K562 (cell line): ENCODE data around the gene DPH7. TPM values are rescaled to one million over a fixed set of nuclear protein-coding genes. Genes with fewer than 3 reads are reported as not detected.

ENCODE experiments used
- CC2D1A ChIP-seq: fragments of 450-650 bp; IDR thresholded peaks from 2 replicates; pipeline ENCODE4 v1.6.1; 2017; ENCODE audit warnings: mild to moderate bottlenecking
- CHD4 ChIP-seq: fragments of 200-600 bp; sonication (generic); IDR thresholded peaks from 3 replicates; pipeline ENCODE4 v1.6.1; 2012; ENCODE audit warnings: low read depth, mild to moderate bottlenecking, mixed read lengths, low read length, inconsistent platforms; ENCODE audit not compliant: insufficient read depth, insufficient replicate concordance, poor library complexity, severe bottlenecking
- FOXM1 ChIP-seq, 2 experiments: fragments of 450-650 bp in 1 of 2; sonication (generic) in 1 of 2; formaldehyde crosslinking in 1 of 2; IDR thresholded peaks; 2 replicates each; pipeline versions ENCODE4 v1.6.1 to v1.9.0; 2017 to 2022; ENCODE audit warnings: low read depth in 2 of 2, mild to moderate bottlenecking in 2 of 2, missing genetic modification reagents in 1 of 2, moderate library complexity in 1 of 2
- FOXP1 ChIP-seq: sonication (generic); formaldehyde crosslinking; IDR thresholded peaks from 2 replicates; pipeline ENCODE4 v1.8.0; 2022; ENCODE audit warnings: mild to moderate bottlenecking, missing genetic modification reagents
- HMGN3 ChIP-seq: IDR thresholded peaks from 2 replicates; pipeline ENCODE4 v1.6.1; 2011; ENCODE audit warnings: borderline replicate concordance, low read depth, mild to moderate bottlenecking, mixed read lengths, low read length; ENCODE audit not compliant: insufficient read length; ENCODE audit errors: extremely low read depth
- HNRNPK ChIP-seq: fragments of 200-400 bp; formaldehyde crosslinking; IDR thresholded peaks from one replicate; pipeline ENCODE4 v1.6.1; 2018; ENCODE audit warnings: mild to moderate bottlenecking, low read depth, low read length; ENCODE audit not compliant: poor library complexity, severe bottlenecking
- HSF4 ChIP-seq: fragments of 250-450 bp; sonication (Bioruptor Pico); IDR thresholded peaks from 2 replicates; pipeline ENCODE4 v2.1.2; 2022; ENCODE audit warnings: mild to moderate bottlenecking, moderate library complexity, borderline replicate concordance
- MEF2D ChIP-seq: conservative IDR thresholded peaks from 2 replicates; pipeline ENCODE4 v1.6.1; 2016; ENCODE audit warnings: low read depth, missing genetic modification characterization, missing compliant biosample characterization
- NFYB ChIP-seq: IDR thresholded peaks from 2 replicates; pipeline ENCODE4 v1.6.1; 2011; ENCODE audit warnings: mild to moderate bottlenecking, moderate library complexity; ENCODE audit not compliant: insufficient read length; ENCODE audit errors: extremely low read depth
- POLR2G ChIP-seq: fragments of 200-400 bp; formaldehyde crosslinking; IDR thresholded peaks from 2 replicates; pipeline ENCODE4 v1.6.1; 2017; ENCODE audit warnings: low read depth, mild to moderate bottlenecking, antibody characterized with exemption, low read length, moderate library complexity
- PRPF4 ChIP-seq: fragments of 200-400 bp; formaldehyde crosslinking; IDR thresholded peaks from one replicate; pipeline ENCODE4 v1.6.1; 2017; ENCODE audit warnings: low read length, low read depth, mild to moderate bottlenecking; ENCODE audit not compliant: insufficient read depth, poor library complexity, severe bottlenecking
- SIRT6 ChIP-seq: IDR thresholded peaks from one replicate; pipeline ENCODE4 v1.6.1; 2012; ENCODE audit warnings: low read depth, mild to moderate bottlenecking, control low read depth, inconsistent platforms, low read length, moderate library complexity
- SMARCB1 ChIP-seq: IDR thresholded peaks from 2 replicates; pipeline ENCODE4 v1.6.1; 2011; ENCODE audit warnings: improper control_type of control experiment, low read depth; ENCODE audit not compliant: insufficient read length
- SOX6 ChIP-seq: fragments of 450-650 bp; IDR thresholded peaks from 2 replicates; pipeline ENCODE4 v1.6.1; 2014; ENCODE audit warnings: mild to moderate bottlenecking
- SP1 ChIP-seq: sonication (generic); formaldehyde crosslinking; IDR thresholded peaks from 2 replicates; pipeline ENCODE4 v1.8.1; 2022; ENCODE audit warnings: mild to moderate bottlenecking, missing genetic modification reagents
- TCF7 ChIP-seq: sonication (generic); IDR thresholded peaks from 2 replicates; pipeline ENCODE4 v1.6.1; 2016; ENCODE audit warnings: antibody characterized with exemption, borderline replicate concordance
- TRIM28 ChIP-seq: fragments of 450-650 bp; IDR thresholded peaks from 2 replicates; pipeline ENCODE4 v1.6.1; 2017
- ZFX ChIP-seq: sonication (generic); formaldehyde crosslinking; IDR thresholded peaks from 2 replicates; pipeline ENCODE4 v1.8.0; 2022; ENCODE audit warnings: mild to moderate bottlenecking, missing genetic modification reagents, moderate library complexity
- ZNF445 ChIP-seq: fragments of 250-450 bp; sonication (Bioruptor Pico); IDR thresholded peaks from 2 replicates; pipeline ENCODE4 v1.4.0; 2020; ENCODE audit warnings: low read depth, mild to moderate bottlenecking, moderate library complexity
- ZNF589 ChIP-seq: fragments of 200-800 bp; sonication (Bioruptor generic); IDR thresholded peaks from 2 replicates; pipeline ENCODE4 v1.6.1; 2016; ENCODE audit warnings: low read depth, missing genetic modification characterization, missing compliant biosample characterization
- ZSCAN32 ChIP-seq: fragments of 450-650 bp; formaldehyde crosslinking; IDR thresholded peaks from 2 replicates; pipeline ENCODE4 v1.4.0; 2020; ENCODE audit warnings: mild to moderate bottlenecking, moderate library complexity
- polyA plus RNA-seq, 8 experiments: library from polyadenylated mRNA; depleted of rRNA in 4 of 8; stranded (reverse) in 5 of 8; unstranded in 3 of 8; fragments of >200 nt; fragmentation: Nextera tagmentation in 2 of 8; fragmentation: Illumina TruSeq in 1 of 8; extraction: Ambion mirVana in 2 of 8; extraction: Trizol in 1 of 8; gene quantifications; 2 replicates each; pipeline versions ENCODE4 v1.2.1 to v1.2.3, GENCODE V29; 2011 to 2014; ENCODE audit warnings: inconsistent platforms in 1 of 8, missing spikeins in 1 of 8
- total RNA-seq, 7 experiments: library from RNA; depleted of rRNA in 6 of 7; stranded (reverse); fragments of >200 nt in 6 of 7; fragmentation: Illumina TruSeq in 2 of 7; extraction: Trizol in 2 of 7; gene quantifications; 2 replicates each; pipeline versions ENCODE4 v1.2.1 to v1.2.3, GENCODE V29; 2011 to 2021; ENCODE audit warnings: low replicate concordance in 1 of 7
- TF ChIP-seq, protein P1 (sequence below): IDR thresholded peaks from 3 replicates; pipeline ENCODE4 v1.6.1; 2011; ENCODE audit warnings: borderline replicate concordance, mild to moderate bottlenecking, moderate library complexity; ENCODE audit not compliant: insufficient read length; ENCODE audit errors: extremely low read depth
- TF ChIP-seq, protein P2 (sequence below): sonication (generic); formaldehyde crosslinking; IDR thresholded peaks from 2 replicates; pipeline ENCODE4 v1.4.0; 2020; ENCODE audit warnings: mild to moderate bottlenecking, missing genetic modification reagents

DPH7 gene
- total and polyA plus RNA-seq, 9 of the 15 experiments (the other 6 are each of a cell fraction or from before 2014, with no cell fraction given) = 13.9 to 68.6 (median 41.3) TPM

DNA sequence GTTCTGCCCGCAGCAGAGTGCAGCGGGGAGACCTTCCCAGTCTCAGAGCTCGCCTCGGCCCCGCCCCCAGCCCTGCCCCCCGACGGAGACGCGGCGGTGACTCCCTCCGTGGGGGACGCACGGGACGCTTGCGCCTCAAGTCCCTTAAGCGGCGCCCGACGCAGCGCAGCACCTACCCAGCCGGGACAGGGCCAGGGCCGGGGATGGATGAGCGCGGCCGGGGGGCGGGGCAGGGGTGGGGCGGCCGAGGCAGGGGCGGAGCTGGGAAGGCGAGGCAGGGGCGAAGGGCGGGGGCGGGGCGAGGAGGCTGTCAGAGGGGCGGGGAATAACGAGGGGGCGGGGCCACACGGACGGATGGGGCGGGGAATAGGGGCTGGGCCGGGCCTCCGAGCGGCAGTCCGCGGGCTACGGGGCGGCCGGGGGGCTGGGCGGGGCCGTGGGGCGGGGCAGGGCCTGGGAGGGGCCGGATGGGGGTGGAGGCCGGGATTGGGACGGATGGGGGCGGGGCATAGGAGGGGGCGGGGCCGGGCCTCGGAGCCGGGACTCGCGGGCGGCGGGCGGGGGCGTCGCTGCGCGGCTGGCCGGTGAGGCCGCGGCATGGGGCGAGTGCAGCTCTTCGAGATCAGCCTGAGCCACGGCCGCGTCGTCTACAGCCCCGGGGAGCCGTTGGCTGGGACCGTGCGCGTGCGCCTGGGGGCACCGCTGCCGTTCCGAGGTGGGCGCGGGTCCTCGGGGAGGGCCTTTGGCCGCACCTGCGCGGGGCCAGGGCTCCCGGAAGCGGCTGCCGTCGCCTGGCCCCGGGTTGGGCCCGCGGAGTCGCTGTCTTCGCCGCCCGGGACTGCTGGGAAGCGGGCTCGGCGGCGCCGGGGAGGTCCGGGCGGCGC lies 26.6 kb upstream of the DPH7 start, which contains the start of gene ARRDC1 (continued):
- no peak for TF ChIP-seq TRIM28
- TF ChIP-seq FOXP1 (CRISPR knock-in tag) = no peak
- TF ChIP-seq TCF7 = no peak
- no peak for TF ChIP-seq HNRNPK
- no peak for TF ChIP-seq SMARCB1
- no peak for TF ChIP-seq ZNF445
- TF ChIP-seq FOXM1 (IDR thresholded peaks at IDR 0.05; ENCODE audit: low read depth) = no peak
- TF ChIP-seq FOXM1 (CRISPR knock-in tag; IDR thresholded peaks at IDR 0.05; ENCODE audit: low read depth) = no peak
- no peak for TF ChIP-seq ZNF589
- TF ChIP-seq SP1 = no peak
- TF ChIP-seq SOX6 = 0 out of 2 replicates have a peak, but pooled peaks have one; percentile 16
- TF ChIP-seq, protein P1, sequence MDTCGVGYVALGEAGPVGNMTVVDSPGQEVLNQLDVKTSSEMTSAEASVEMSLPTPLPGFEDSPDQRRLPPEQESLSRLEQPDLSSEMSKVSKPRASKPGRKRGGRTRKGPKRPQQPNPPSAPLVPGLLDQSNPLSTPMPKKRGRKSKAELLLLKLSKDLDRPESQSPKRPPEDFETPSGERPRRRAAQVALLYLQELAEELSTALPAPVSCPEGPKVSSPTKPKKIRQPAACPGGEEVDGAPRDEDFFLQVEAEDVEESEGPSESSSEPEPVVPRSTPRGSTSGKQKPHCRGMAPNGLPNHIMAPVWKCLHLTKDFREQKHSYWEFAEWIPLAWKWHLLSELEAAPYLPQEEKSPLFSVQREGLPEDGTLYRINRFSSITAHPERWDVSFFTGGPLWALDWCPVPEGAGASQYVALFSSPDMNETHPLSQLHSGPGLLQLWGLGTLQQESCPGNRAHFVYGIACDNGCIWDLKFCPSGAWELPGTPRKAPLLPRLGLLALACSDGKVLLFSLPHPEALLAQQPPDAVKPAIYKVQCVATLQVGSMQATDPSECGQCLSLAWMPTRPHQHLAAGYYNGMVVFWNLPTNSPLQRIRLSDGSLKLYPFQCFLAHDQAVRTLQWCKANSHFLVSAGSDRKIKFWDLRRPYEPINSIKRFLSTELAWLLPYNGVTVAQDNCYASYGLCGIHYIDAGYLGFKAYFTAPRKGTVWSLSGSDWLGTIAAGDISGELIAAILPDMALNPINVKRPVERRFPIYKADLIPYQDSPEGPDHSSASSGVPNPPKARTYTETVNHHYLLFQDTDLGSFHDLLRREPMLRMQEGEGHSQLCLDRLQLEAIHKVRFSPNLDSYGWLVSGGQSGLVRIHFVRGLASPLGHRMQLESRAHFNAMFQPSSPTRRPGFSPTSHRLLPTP = no peak
- no peak for TF ChIP-seq SIRT6
- TF ChIP-seq, protein P2, sequence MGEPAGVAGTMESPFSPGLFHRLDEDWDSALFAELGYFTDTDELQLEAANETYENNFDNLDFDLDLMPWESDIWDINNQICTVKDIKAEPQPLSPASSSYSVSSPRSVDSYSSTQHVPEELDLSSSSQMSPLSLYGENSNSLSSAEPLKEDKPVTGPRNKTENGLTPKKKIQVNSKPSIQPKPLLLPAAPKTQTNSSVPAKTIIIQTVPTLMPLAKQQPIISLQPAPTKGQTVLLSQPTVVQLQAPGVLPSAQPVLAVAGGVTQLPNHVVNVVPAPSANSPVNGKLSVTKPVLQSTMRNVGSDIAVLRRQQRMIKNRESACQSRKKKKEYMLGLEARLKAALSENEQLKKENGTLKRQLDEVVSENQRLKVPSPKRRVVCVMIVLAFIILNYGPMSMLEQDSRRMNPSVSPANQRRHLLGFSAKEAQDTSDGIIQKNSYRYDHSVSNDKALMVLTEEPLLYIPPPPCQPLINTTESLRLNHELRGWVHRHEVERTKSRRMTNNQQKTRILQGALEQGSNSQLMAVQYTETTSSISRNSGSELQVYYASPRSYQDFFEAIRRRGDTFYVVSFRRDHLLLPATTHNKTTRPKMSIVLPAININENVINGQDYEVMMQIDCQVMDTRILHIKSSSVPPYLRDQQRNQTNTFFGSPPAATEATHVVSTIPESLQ (CRISPR knock-in tag) = no peak
- no peak for TF ChIP-seq ZSCAN32 (CRISPR knock-in tag)
- no peak for TF ChIP-seq HMGN3
- TF ChIP-seq ZFX = peak; percentile 72
- TF ChIP-seq CC2D1A = no peak
- no peak for TF ChIP-seq PRPF4
- no peak for TF ChIP-seq CHD4
- no peak for TF ChIP-seq HSF4 (CRISPR knock-in tag)
- no peak for TF ChIP-seq NFYB
- TF ChIP-seq POLR2G = peak; percentile 86
- no peak for TF ChIP-seq MEF2D (tag)
